Activated naive CD8-positive, alpha-beta T cell treated with anti-CD3 and anti-CD28 coated beads, Interleukin-2, amount 10 ng/mL, durations not matched to agents 7 days and 5 days (primary cell): ENCODE data around the gene ECI1. TPM values are rescaled to one million over a fixed set of nuclear protein-coding genes. Genes with fewer than 3 reads are reported as not detected.

Source experiments
- ATAC-seq: fragments of 150-1000 bp; cut with Tn5 transposase; one replicate; pipeline ENCODE4 v1.10.0; 2021; ENCODE audit warnings: low read depth, moderate library complexity
- POLR2A ChIA-PET: fragments of 350-600 bp; sonication (Branson Sonifier 250); formaldehyde crosslinking; loops from one replicate; lab custom pipeline; 2021; ENCODE audit warnings: antibody characterized with exemption; lab: Charles Lee
- DNase-seq: peaks from one replicate; pipeline ENCODE4 v3.0.0; 2021
- H3K27ac Mint-ChIP-seq: one replicate; pipeline ENCODE4 v1.8.0; 2022; ENCODE audit warnings: mild to moderate bottlenecking, mixed read lengths
- H3K27me3 Mint-ChIP-seq: one replicate; pipeline ENCODE4 v1.8.0; 2022; ENCODE audit warnings: mild to moderate bottlenecking, moderate library complexity, mixed read lengths
- H3K36me3 Mint-ChIP-seq: one replicate; pipeline ENCODE4 v1.8.0; 2021; ENCODE audit warnings: mild to moderate bottlenecking, mixed read lengths
- H3K4me1 Mint-ChIP-seq: one replicate; pipeline ENCODE4 v1.8.0; 2021; ENCODE audit warnings: mixed read lengths
- H3K4me3 Mint-ChIP-seq: one replicate; pipeline ENCODE4 v1.8.0; 2022; ENCODE audit warnings: mild to moderate bottlenecking, moderate library complexity, mixed read lengths
- H3K9me3 Mint-ChIP-seq: one replicate; pipeline ENCODE4 v1.8.0; 2021; ENCODE audit warnings: mixed read lengths
- total RNA-seq, 2 experiments: library from RNA; stranded (reverse); gene quantifications; one replicate each; pipeline ENCODE4 v1.2.3, GENCODE V29; 2021

The ECI1 gene
- total RNA-seq, 2 experiments from 2014 or later, result 37.4 to 38.0 TPM

GRCh38 chr16:2232094-2232990 is 19.0 kb downstream of the ECI1 start:
- no peak overlapping the region for H3K4me3 Mint-ChIP-seq
- no peaks in the 10 kb centered on the region for H3K27me3 Mint-ChIP-seq
- H3K9me3 Mint-ChIP-seq, result no peaks in the 10 kb centered on the region
- H3K27ac Mint-ChIP-seq, result no peak overlapping the region
- ATAC-seq, result no peak
- POLR2A ChIA-PET, result interaction anchor here (0.5 kb wide), 1 partner anchor 37 kb away, joined by 3 read pairs; no protein-coding TSS in a partner anchor
- no peak for DNase-seq
- peaks cover 6% of the 10 kb centered on the region for H3K36me3 Mint-ChIP-seq
- no peaks in the 10 kb centered on the region for H3K4me1 Mint-ChIP-seq

GRCh38 chr16:2231016-2231931 is 20.1 kb downstream of the ECI1 start:
- H3K9me3 Mint-ChIP-seq, result no peaks in the 10 kb centered on the region
- H3K27ac Mint-ChIP-seq, result no peak overlapping the region
- no peak for DNase-seq
- POLR2A ChIA-PET, result interaction anchor here (0.8 to 1.5 kb wide), 2 partner anchors 8 to 26 kb away, joined by 3 read pairs; partner anchors contain the start of gene MLST8
- peaks cover 6% of the 10 kb centered on the region for H3K36me3 Mint-ChIP-seq
- H3K4me3 Mint-ChIP-seq, result no peak overlapping the region
- no peaks in the 10 kb centered on the region for H3K27me3 Mint-ChIP-seq
- H3K4me1 Mint-ChIP-seq, result peaks cover 4% of the 10 kb centered on the region
- no peak for ATAC-seq

GRCh38 chr16:2230376-2230775 is 21.0 kb downstream of the ECI1 start:
- H3K4me1 Mint-ChIP-seq, result peaks cover 9% of the 10 kb centered on the region
- H3K36me3 Mint-ChIP-seq, result peaks cover 5% of the 10 kb centered on the region
- H3K27ac Mint-ChIP-seq, result no peak overlapping the region

GRCh38 chr16:2229632-2230250 is 21.6 kb downstream of the ECI1 start:
- POLR2A ChIA-PET, result interaction anchor here (1.5 kb wide), 1 partner anchor 24 kb away, joined by 3 read pairs; the partner anchor contains the start of gene MLST8
- H3K9me3 Mint-ChIP-seq, result no peaks in the 10 kb centered on the region
- DNase-seq (no peak), ATAC-seq (no peak)
- peaks cover 11% of the 10 kb centered on the region for H3K4me1 Mint-ChIP-seq
- no peak overlapping the region for H3K27ac Mint-ChIP-seq
- no peak overlapping the region for H3K4me3 Mint-ChIP-seq
- peaks cover 4% of the 10 kb centered on the region for H3K36me3 Mint-ChIP-seq
- no peaks in the 10 kb centered on the region for H3K27me3 Mint-ChIP-seq

More at GRCh38 chr16:2230376-2230775, 21.0 kb downstream of the ECI1 start:
- no peak for ATAC-seq
- H3K27me3 Mint-ChIP-seq, result no peaks in the 10 kb centered on the region
- H3K4me3 Mint-ChIP-seq, result no peak overlapping the region
- POLR2A ChIA-PET, result interaction anchor here (0.8 to 1.5 kb wide), 2 partner anchors 7 to 25 kb away, joined by 3 read pairs; partner anchors contain the start of gene MLST8
- no peak for DNase-seq
- no peaks in the 10 kb centered on the region for H3K9me3 Mint-ChIP-seq

GRCh38 chr16:2229091-2229490 is 22.3 kb downstream of the ECI1 start:
- H3K36me3 Mint-ChIP-seq, result peaks cover 4% of the 10 kb centered on the region
- no peak overlapping the region for H3K27ac Mint-ChIP-seq
- H3K9me3 Mint-ChIP-seq, result no peaks in the 10 kb centered on the region
- H3K4me3 Mint-ChIP-seq, result no peak overlapping the region
- POLR2A ChIA-PET, result no interaction called here
- ATAC-seq, result no peak
- no peak for DNase-seq
- no peaks in the 10 kb centered on the region for H3K27me3 Mint-ChIP-seq
- peaks cover 14% of the 10 kb centered on the region for H3K4me1 Mint-ChIP-seq

- Mint-ChIP-seq H3K4me1 (peaks cover 14% of the 10 kb centered on the region), H3K27ac (no peak overlapping the region), H3K27me3 (no peaks in the 10 kb centered on the region), H3K9me3 (no peaks in the 10 kb centered on the region), H3K36me3 (peaks cover 4% of the 10 kb centered on the region), H3K4me3 (no peak overlapping the region)
- no peak for DNase-seq
- POLR2A ChIA-PET, result no interaction called here
- no peak for ATAC-seq
Measured at GRCh38 chr16:2228161-2228824, 23.1 kb downstream of the ECI1 start.

- POLR2A ChIA-PET, result interaction anchor here (1.2 to 1.6 kb wide), 2 partner anchors 12 to 179 kb away, joined by 3 to 7 read pairs; partner anchors contain the start of genes NTHL1, PGP and TSC2
- DNase-seq, result no peak
- no peak for ATAC-seq
- H3K27me3 Mint-ChIP-seq, result no peaks in the 10 kb centered on the region
- no peak overlapping the region for H3K27ac Mint-ChIP-seq
- H3K4me1 Mint-ChIP-seq, result peaks cover 14% of the 10 kb centered on the region
- peaks cover 3% of the 10 kb centered on the region for H3K36me3 Mint-ChIP-seq
- H3K4me3 Mint-ChIP-seq, result no peak overlapping the region
- H3K9me3 Mint-ChIP-seq, result no peaks in the 10 kb centered on the region
Measured at GRCh38 chr16:2226918-2227317, 24.5 kb downstream of the ECI1 start.

GRCh38 chr16:2226245-2226793 is 25.1 kb downstream of the ECI1 start:
- peaks cover 14% of the 10 kb centered on the region for H3K4me1 Mint-ChIP-seq
- H3K4me3 Mint-ChIP-seq, result no peak overlapping the region
- peaks cover 2% of the 10 kb centered on the region for H3K36me3 Mint-ChIP-seq
- ATAC-seq (no peak), DNase-seq (no peak)
- no peaks in the 10 kb centered on the region for H3K9me3 Mint-ChIP-seq
- H3K27me3 Mint-ChIP-seq, result no peaks in the 10 kb centered on the region
- no peak overlapping the region for H3K27ac Mint-ChIP-seq
- POLR2A ChIA-PET, result interaction anchor here (0.7 to 1.6 kb wide), 4 partner anchors 11 to 178 kb away, joined by 3 to 7 read pairs (median 5); partner anchors contain the start of genes NTHL1, PGP, TRAF7 and TSC2

- H3K9me3 Mint-ChIP-seq, result no peaks in the 10 kb centered on the region
- ATAC-seq (peak; percentile 21), DNase-seq (no peak)
- peaks cover 14% of the 10 kb centered on the region for H3K4me1 Mint-ChIP-seq
- H3K36me3 Mint-ChIP-seq, result no peaks in the 10 kb centered on the region
- peak overlapping the region; percentile 82 for H3K4me3 Mint-ChIP-seq
- POLR2A ChIA-PET, result interaction anchor here (1.3 to 1.7 kb wide), 2 partner anchors 9 to 12 kb away, joined by 3 to 8 read pairs; partner anchors contain the start of genes DNASE1L2 and PGP
- H3K27me3 Mint-ChIP-seq, result no peaks in the 10 kb centered on the region
- H3K27ac Mint-ChIP-seq, result peak overlapping the region; percentile 77
Measured at GRCh38 chr16:2223942-2224486, 27.4 kb downstream of the ECI1 start.

- no peaks in the 10 kb centered on the region for H3K9me3 Mint-ChIP-seq
- peak; percentile 99 for DNase-seq
- peak within 1 kb of the TSS; percentile 82 for H3K4me3 Mint-ChIP-seq
- peak; percentile 97 for ATAC-seq
- H3K36me3 Mint-ChIP-seq, result no peaks in the 10 kb centered on the region
- POLR2A ChIA-PET, result interaction anchor here (0.5 to 1.7 kb wide), 6 partner anchors 7 to 259 kb away, joined by 3 to 8 read pairs (median 3); partner anchors contain the start of genes DNASE1L2, ECI1, PGP and RPS2
- H3K27ac Mint-ChIP-seq, result peak within 1 kb of the TSS; percentile 78
- peaks cover 14% of the 10 kb centered on the region for H3K4me1 Mint-ChIP-seq
- no peaks in the 10 kb centered on the region for H3K27me3 Mint-ChIP-seq
Measured at GRCh38 chr16:2223221-2223941, 28.0 kb downstream of the ECI1 start, which contains the start of gene E4F1. TSS of gene E4F1 (plus strand) at chr16:2223591. CDS start at chr16:2223614, 23 bp downstream.

- POLR2A ChIA-PET, result interaction anchor here (0.8 to 2.7 kb wide), 3 partner anchors 10 to 61 kb away, joined by 3 to 32 read pairs (median 4); partner anchors contain the start of genes MLST8 and TRAF7
- Mint-ChIP-seq H3K4me1 (peaks cover 18% of the 10 kb centered on the region), H3K9me3 (no peaks in the 10 kb centered on the region), H3K4me3 (peak overlapping the region; percentile 84), H3K36me3 (no peaks in the 10 kb centered on the region), H3K27me3 (no peaks in the 10 kb centered on the region), H3K27ac (no peak overlapping the region)
- no peak for ATAC-seq
- DNase-seq, result no peak
Measured at GRCh38 chr16:2216330-2216729, 35.1 kb downstream of the ECI1 start.
